Measurements from ENCODE around the gene LIPN. TPM values are rescaled to one million over a fixed set of nuclear protein-coding genes. Genes with fewer than 3 reads are reported as not detected.

LIPN gene
- total and polyA plus RNA-seq, 2 of the 8 experiments (the other 6 are each of a cell fraction or from before 2014, with no cell fraction given): not detected

- no peak for TF ChIP-seq RNF2 (IDR thresholded peaks at IDR 0.05; ENCODE audit: borderline replicate concordance, low read depth, low read length, missing control alignments, poor library complexity, severe bottlenecking)
Observed at GRCh38 chr10:88810196-88810961, 50.6 kb downstream of the LIPN start (continued).
